ENCODE data around the gene LRMDA.

GRCh38 chr10:75440271-75440793, 8.9 kb downstream of the LRMDA start:
- TF ChIP-seq CTCF (IDR thresholded peaks at IDR 0.05), result no peak
- no peak for TF ChIP-seq EZH2phosphoT487 (IDR thresholded peaks at IDR 0.05)
- no peak for TF ChIP-seq EZH2 (IDR thresholded peaks at IDR 0.05)

All from neural progenitor cell (in vitro differentiated cells).